Right atrium auricular region (tissue), 2 donors: ENCODE measurements around the gene CCDC14. TPM values are rescaled to one million over a fixed set of nuclear protein-coding genes. Genes with fewer than 3 reads are reported as not detected.
A peak's percentile ranks its signal among the peaks of the same experiment; 100 is the strongest.

Experiments used
- DNase-seq: peaks from one replicate; pipeline ENCODE4 v3.0.0-alpha.2; 2019; ENCODE audit warnings: low spot score
- H3K27ac ChIP-seq, 2 donors: fragments of 200-600 bp; sonication (generic); 1 replicate in 1 of 2; 2 replicates in 1 of 2; pipeline ENCODE4 v1.5.1; 2016 to 2019
- H3K27me3 ChIP-seq, 2 donors: fragments of 200-600 bp; sonication (generic); one replicate each; pipeline versions ENCODE4 v1.5.1 to v1.6.0; 2017 to 2019
- H3K36me3 ChIP-seq: fragments of 200-600 bp; sonication (generic); one replicate; pipeline ENCODE4 v1.5.1; 2016
- H3K4me1 ChIP-seq, 2 donors: fragments of 200-600 bp; sonication (generic); one replicate each; pipeline versions ENCODE4 v1.5.1 to v1.6.0; 2017 to 2019
- H3K4me3 ChIP-seq, 2 donors: fragments of 200-600 bp; sonication (generic); 1 replicate in 1 of 2; 2 replicates in 1 of 2; pipeline ENCODE4 v1.5.1; 2017 to 2019; ENCODE audit warnings: mild to moderate bottlenecking in 1 of 2, moderate library complexity in 1 of 2
- H3K9me3 ChIP-seq, 2 donors: fragments of 200-600 bp; sonication (generic); one replicate each; pipeline ENCODE4 v1.5.1; 2019
- total RNA-seq, 2 donors: library from RNA; depleted of rRNA; stranded (reverse); fragments of >200 nt; gene quantifications; one replicate each; pipeline ENCODE4 v1.1.0, GENCODE V29; 2016
- TF ChIP-seq, protein P1 (sequence below), 2 donors: fragments of 200-600 bp; sonication (generic); IDR thresholded peaks; one replicate each; pipeline ENCODE4 v1.5.1; 2019; ENCODE audit warnings: antibody characterized with exemption in 2 of 2

The CCDC14 gene
- total RNA-seq, 2 donors from 2014 or later, result 7.7 to 7.9 TPM

- H3K9me3 ChIP-seq, result no peaks in the 10 kb centered on the region
- H3K4me3 ChIP-seq, result no peak overlapping the region
- H3K27me3 ChIP-seq, result no peaks in the 10 kb centered on the region
- H3K4me1 ChIP-seq, result no peaks in the 10 kb centered on the region
- DNase-seq, result no peak
- TF ChIP-seq, protein P1, sequence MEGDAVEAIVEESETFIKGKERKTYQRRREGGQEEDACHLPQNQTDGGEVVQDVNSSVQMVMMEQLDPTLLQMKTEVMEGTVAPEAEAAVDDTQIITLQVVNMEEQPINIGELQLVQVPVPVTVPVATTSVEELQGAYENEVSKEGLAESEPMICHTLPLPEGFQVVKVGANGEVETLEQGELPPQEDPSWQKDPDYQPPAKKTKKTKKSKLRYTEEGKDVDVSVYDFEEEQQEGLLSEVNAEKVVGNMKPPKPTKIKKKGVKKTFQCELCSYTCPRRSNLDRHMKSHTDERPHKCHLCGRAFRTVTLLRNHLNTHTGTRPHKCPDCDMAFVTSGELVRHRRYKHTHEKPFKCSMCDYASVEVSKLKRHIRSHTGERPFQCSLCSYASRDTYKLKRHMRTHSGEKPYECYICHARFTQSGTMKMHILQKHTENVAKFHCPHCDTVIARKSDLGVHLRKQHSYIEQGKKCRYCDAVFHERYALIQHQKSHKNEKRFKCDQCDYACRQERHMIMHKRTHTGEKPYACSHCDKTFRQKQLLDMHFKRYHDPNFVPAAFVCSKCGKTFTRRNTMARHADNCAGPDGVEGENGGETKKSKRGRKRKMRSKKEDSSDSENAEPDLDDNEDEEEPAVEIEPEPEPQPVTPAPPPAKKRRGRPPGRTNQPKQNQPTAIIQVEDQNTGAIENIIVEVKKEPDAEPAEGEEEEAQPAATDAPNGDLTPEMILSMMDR (IDR thresholded peaks at IDR 0.05), result peak in 1 of 2 donors; percentile 39
- H3K36me3 ChIP-seq, result peaks cover 15% of the 10 kb centered on the region
- H3K27ac ChIP-seq, result no peak overlapping the region
These were observed 19.9 kb downstream of the CCDC14 start for GRCh38 chr3:123941121-123941520.

- H3K27ac ChIP-seq, result no peak overlapping the region
- H3K36me3 ChIP-seq, result peaks cover 14% of the 10 kb centered on the region
- no peak for DNase-seq
- no peaks in the 10 kb centered on the region for H3K4me1 ChIP-seq
- H3K27me3 ChIP-seq, result no peaks in the 10 kb centered on the region
- no peak overlapping the region for H3K4me3 ChIP-seq
- TF ChIP-seq, protein P1 (IDR thresholded peaks at IDR 0.05), result no peak
- no peaks in the 10 kb centered on the region for H3K9me3 ChIP-seq
These were observed 21.3 kb downstream of the CCDC14 start for GRCh38 chr3:123939706-123940105.

DNA sequence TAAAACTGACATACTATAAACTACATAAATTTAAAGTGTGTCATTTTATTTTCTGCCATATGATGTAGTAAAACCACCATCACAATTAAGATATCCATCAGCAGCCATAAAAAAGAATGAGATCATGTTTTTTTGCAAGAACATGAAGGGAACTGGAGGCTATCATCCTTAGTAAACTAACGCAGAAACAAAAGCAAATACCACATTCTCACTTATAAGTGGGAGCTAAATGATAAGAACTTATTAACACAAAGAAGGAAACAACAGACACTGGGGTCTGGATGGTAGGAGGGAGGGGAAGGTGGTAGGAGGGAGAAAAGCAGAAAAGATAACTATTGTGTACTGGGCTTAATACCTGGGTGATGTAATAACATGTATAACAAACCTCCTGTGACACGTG lies 24.6 kb downstream of the CCDC14 start:
- no peaks in the 10 kb centered on the region for H3K36me3 ChIP-seq
- no peak overlapping the region for H3K4me3 ChIP-seq
- no peaks in the 10 kb centered on the region for H3K9me3 ChIP-seq

DNA sequence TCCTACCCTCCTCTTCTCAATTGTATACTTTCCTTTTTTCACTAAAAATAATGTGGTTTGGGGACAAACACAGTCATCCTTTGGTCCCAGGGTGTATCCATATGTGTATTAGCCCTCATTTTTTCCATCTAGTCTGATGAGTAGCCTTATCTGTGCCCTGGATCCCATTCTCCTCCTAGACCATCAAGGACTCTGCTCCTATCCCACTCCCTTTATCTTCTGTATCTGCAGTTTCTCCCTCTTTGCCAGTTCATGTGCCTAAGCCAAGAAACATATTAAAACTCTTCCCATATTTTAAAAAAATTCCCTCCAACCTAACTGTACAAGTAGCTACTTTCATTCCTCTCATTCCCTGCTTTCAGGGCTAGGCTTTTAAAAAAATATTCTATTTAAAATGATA lies 25.2 kb downstream of the CCDC14 start:
- TF ChIP-seq, protein P1 (IDR thresholded peaks at IDR 0.05), result no peak
- Histone ChIP-seq H3K4me1 (no peaks in the 10 kb centered on the region), H3K27me3 (no peaks in the 10 kb centered on the region), H3K4me3 (no peak overlapping the region), H3K27ac (no peak overlapping the region), H3K36me3 (no peaks in the 10 kb centered on the region), H3K9me3 (no peaks in the 10 kb centered on the region)
- no peak for DNase-seq

More for the DNA sequence above, 24.6 kb downstream of the CCDC14 start:
- TF ChIP-seq, protein P1 (IDR thresholded peaks at IDR 0.05), result no peak
- no peak for DNase-seq
- H3K27ac ChIP-seq, result no peak overlapping the region
- H3K4me1 ChIP-seq, result no peaks in the 10 kb centered on the region
- H3K27me3 ChIP-seq, result no peaks in the 10 kb centered on the region

DNA sequence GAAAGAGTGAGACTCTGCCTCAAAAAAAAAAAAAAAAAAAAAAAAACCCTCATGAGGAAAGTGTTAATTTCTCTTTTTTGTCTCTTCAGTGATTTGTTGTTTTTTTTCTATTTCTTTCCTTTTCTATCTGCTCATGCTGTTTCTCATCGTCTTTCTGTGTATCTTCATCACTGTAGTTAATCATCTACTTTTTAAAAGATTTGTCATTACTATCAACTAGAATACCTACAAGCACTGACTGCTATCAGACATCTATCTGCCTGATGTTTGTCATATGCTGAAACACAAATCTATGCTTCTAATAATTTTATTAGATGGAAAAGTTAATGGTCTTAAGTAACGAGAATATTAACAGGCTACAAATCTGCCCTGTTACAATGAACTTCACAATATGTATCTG lies 26.8 kb downstream of the CCDC14 start:
- Histone ChIP-seq H3K4me1 (no peaks in the 10 kb centered on the region), H3K36me3 (no peaks in the 10 kb centered on the region), H3K9me3 (no peaks in the 10 kb centered on the region), H3K4me3 (no peak overlapping the region), H3K27ac (no peak overlapping the region), H3K27me3 (no peaks in the 10 kb centered on the region)
- TF ChIP-seq, protein P1 (IDR thresholded peaks at IDR 0.05), result no peak
- DNase-seq, result no peak

GRCh38 chr3:123930445-123930844 lies 30.6 kb downstream of the CCDC14 start:
- no peak overlapping the region for H3K4me3 ChIP-seq
- TF ChIP-seq, protein P1 (IDR thresholded peaks at IDR 0.05), result no peak
- H3K4me1 ChIP-seq, result no peaks in the 10 kb centered on the region
- H3K27ac ChIP-seq, result no peak overlapping the region
- H3K36me3 ChIP-seq, result no peaks in the 10 kb centered on the region
- DNase-seq, result no peak
- H3K27me3 ChIP-seq, result no peaks in the 10 kb centered on the region
- no peaks in the 10 kb centered on the region for H3K9me3 ChIP-seq
